Raji (cell line): Measurements from ENCODE around the gene RAD50.

ENCODE experiments used
- POLR2A ChIP-seq: IDR thresholded peaks from 2 replicates; pipeline ENCODE4 v1.6.1; 2011; ENCODE audit warnings: low read depth, low read length, control low read depth; ENCODE audit not compliant: insufficient read depth

RAD50 gene

GRCh38 chr5:132677682-132678400 lies 121.1 kb downstream of the RAD50 start:
- no peak for TF ChIP-seq POLR2A

- TF ChIP-seq POLR2A: no peak
These were observed 122.0 kb downstream of the RAD50 start for GRCh38 chr5:132678735-132679134.

- TF ChIP-seq POLR2A: no peak
These were observed 122.4 kb downstream of the RAD50 start for GRCh38 chr5:132679166-132679565.

GRCh38 chr5:132679717-132680380 lies 123.1 kb downstream of the RAD50 start:
- TF ChIP-seq POLR2A: no peak

- TF ChIP-seq POLR2A: no peak
These were observed 124.2 kb downstream of the RAD50 start for GRCh38 chr5:132680780-132681475.

- no peak for TF ChIP-seq POLR2A
These were observed 124.7 kb downstream of the RAD50 start for GRCh38 chr5:132681476-132681831.

- peak; percentile 54 for TF ChIP-seq POLR2A
These were observed 125.2 kb downstream of the RAD50 start for GRCh38 chr5:132681983-132682382.

GRCh38 chr5:132684491-132684890 lies 127.7 kb downstream of the RAD50 start:
- TF ChIP-seq POLR2A: no peak

GRCh38 chr5:132684922-132685720 lies 128.3 kb downstream of the RAD50 start:
- no peak for TF ChIP-seq POLR2A

GRCh38 chr5:132686193-132686592 lies 129.4 kb downstream of the RAD50 start:
- no peak for TF ChIP-seq POLR2A

- TF ChIP-seq POLR2A: peak; percentile 58
These were observed 131.2 kb downstream of the RAD50 start for GRCh38 chr5:132687995-132688394.

- peak; percentile 63 for TF ChIP-seq POLR2A
These were observed 132.0 kb downstream of the RAD50 start for GRCh38 chr5:132688536-132689339.

GRCh38 chr5:132689513-132689912 lies 132.7 kb downstream of the RAD50 start:
- TF ChIP-seq POLR2A: no peak; the same call in 1 of the 2 replicates

GRCh38 chr5:132690156-132690555 lies 133.4 kb downstream of the RAD50 start:
- no peak for TF ChIP-seq POLR2A
